ENCODE results near the gene RSU1. TPM values are rescaled to one million over a fixed set of nuclear protein-coding genes. Genes with fewer than 3 reads are reported as not detected.

The RSU1 gene
- total RNA-seq, 4 donors from 2014 or later = 41.4 to 58.7 (median 57.4) TPM

DNA sequence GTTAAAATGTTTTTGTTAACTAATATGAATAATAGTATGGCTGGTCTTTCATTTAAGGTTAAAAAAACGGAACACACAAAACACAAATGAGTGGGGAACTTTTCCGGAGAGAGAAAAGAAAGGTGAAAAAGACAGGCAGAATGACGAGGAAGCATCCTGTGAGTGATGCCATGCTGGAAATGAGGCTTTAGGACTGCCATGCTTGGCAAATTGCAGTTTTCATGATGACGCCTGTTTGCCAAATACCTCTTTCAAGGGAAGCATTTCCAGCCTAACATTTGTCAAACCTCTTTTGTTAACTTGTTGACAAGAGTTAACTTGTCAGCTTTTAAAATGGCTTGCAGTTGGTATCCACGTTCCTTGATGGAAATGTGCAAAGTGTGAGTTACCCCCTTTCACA, 127.5 kb downstream of the RSU1 start:
- Histone ChIP-seq H3K4me3 (no peak overlapping the region), H3K4me1 (no peaks in the 10 kb centered on the region), H3K36me3 (peaks cover 11% of the 10 kb centered on the region), H3K27ac (no peak overlapping the region), H3K9me3 (no peaks in the 10 kb centered on the region), H3K27me3 (no peaks in the 10 kb centered on the region)
- TF ChIP-seq POLR2A (IDR thresholded peaks at IDR 0.05) (no peak), EP300 (IDR thresholded peaks at IDR 0.05) (no peak), POLR2AphosphoS5 (IDR thresholded peaks at IDR 0.05) (no peak)
- TF ChIP-seq, protein P1, sequence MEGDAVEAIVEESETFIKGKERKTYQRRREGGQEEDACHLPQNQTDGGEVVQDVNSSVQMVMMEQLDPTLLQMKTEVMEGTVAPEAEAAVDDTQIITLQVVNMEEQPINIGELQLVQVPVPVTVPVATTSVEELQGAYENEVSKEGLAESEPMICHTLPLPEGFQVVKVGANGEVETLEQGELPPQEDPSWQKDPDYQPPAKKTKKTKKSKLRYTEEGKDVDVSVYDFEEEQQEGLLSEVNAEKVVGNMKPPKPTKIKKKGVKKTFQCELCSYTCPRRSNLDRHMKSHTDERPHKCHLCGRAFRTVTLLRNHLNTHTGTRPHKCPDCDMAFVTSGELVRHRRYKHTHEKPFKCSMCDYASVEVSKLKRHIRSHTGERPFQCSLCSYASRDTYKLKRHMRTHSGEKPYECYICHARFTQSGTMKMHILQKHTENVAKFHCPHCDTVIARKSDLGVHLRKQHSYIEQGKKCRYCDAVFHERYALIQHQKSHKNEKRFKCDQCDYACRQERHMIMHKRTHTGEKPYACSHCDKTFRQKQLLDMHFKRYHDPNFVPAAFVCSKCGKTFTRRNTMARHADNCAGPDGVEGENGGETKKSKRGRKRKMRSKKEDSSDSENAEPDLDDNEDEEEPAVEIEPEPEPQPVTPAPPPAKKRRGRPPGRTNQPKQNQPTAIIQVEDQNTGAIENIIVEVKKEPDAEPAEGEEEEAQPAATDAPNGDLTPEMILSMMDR (IDR thresholded peaks at IDR 0.05) = no peak
- WGBS = 80% methylated on average over 5 of the region's 5 CpGs
- no peak for DNase-seq (ENCODE audit: low spot score in 2 of 2)

DNA sequence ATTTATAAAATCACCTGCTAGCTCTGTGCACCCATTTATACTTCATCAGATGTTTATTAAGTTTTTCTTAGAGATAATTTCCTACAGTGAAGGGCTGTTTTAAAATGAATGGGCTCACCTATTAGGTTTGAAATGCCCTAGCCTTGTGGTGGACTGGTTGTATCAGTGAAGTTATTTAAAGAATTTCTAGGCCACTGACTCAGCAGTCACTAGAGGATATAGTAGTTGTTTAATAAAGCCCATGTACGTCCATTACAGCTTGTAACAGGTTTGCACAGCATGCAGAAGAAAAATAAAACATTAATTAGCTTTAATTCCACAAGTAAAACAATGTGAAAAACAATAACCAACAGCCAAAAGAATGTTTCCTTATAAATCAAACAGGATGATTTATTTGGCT, 128.0 kb downstream of the RSU1 start:
- H3K4me3 ChIP-seq = no peak overlapping the region
- no peak overlapping the region for H3K27ac ChIP-seq
- no peaks in the 10 kb centered on the region for H3K4me1 ChIP-seq
- H3K9me3 ChIP-seq = no peaks in the 10 kb centered on the region
- 80% methylated on average over 1 of the region's 1 CpG for whole genome bisulfite sequencing
- no peaks in the 10 kb centered on the region for H3K27me3 ChIP-seq
- no peak for DNase-seq (ENCODE audit: low spot score in 2 of 2)
- peaks cover 11% of the 10 kb centered on the region for H3K36me3 ChIP-seq
- TF ChIP-seq EP300 (IDR thresholded peaks at IDR 0.05) (no peak), POLR2A (IDR thresholded peaks at IDR 0.05) (no peak), POLR2AphosphoS5 (IDR thresholded peaks at IDR 0.05) (no peak)
- TF ChIP-seq, protein P1 (IDR thresholded peaks at IDR 0.05) = no peak

DNA sequence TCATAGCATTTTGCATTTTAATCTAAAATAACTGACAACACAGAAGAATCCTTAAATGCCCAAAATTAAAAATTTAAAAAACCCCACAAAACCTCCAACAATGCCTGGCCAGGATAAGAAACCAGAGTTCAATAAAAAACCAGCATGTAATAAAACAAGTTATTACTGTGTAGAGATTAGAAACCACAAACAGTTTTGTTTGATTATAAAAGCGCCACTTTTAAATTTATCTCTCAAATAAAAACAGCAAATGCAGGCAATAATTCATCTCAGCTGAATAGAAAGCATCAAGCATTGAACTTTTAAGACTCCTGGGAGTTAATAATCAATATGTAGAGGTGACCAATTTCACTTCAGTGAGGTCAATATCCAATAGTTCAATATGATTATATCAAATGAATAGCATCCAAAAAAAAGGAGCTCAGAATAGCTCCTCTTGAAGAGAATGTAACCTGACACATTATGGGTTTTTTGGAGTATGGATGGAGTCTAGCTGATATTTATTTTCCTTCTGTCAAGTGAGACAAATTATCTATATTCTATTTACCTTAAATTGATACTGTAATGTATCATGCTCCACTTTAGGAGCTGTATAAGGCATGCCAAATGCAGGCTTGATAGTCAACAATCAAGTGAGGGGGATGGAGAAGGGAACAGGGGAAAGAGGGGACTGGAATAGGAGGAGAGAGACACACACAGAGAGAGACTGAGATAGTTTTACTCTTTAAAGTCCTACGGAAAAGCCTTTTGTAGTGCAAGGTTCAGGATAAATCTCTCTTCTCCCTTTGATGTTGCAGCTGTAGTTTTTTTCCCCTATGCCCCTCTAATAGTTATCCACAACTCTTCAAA, 130.9 kb downstream of the RSU1 start:
- no peaks in the 10 kb centered on the region for H3K27me3 ChIP-seq
- no peak overlapping the region for H3K27ac ChIP-seq
- TF ChIP-seq POLR2A (IDR thresholded peaks at IDR 0.05) (no peak), EP300 (IDR thresholded peaks at IDR 0.05) (no peak), POLR2AphosphoS5 (IDR thresholded peaks at IDR 0.05) (no peak)
- TF ChIP-seq, protein P1 (IDR thresholded peaks at IDR 0.05) = no peak
- WGBS = 77% methylated on average over 2 of the region's 2 CpGs
- no peak overlapping the region for H3K4me3 ChIP-seq
- no peaks in the 10 kb centered on the region for H3K36me3 ChIP-seq
- H3K9me3 ChIP-seq = no peaks in the 10 kb centered on the region
- no peak for DNase-seq (ENCODE audit: low spot score in 2 of 2)
- no peaks in the 10 kb centered on the region for H3K4me1 ChIP-seq

DNA sequence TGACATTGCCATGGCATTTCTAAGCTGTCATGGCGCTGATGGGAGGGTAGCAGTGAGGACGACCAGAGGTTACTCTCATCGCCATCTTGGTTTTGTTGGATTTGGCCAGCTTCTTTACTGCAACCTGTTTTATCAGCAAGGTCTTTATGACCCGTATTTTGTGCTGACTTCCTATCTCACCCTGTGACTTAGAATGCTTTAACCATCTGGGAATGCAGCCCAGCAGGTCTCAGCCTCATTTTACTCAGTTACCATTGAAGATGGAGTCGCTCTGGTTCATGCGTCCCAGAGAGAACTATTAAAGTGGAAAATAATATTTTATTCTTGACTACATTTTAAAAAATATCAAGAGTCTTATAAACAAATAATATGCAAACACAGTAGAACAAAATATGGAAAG, 131.7 kb downstream of the RSU1 start:
- Histone ChIP-seq H3K4me1 (no peaks in the 10 kb centered on the region), H3K4me3 (no peak overlapping the region), H3K36me3 (no peaks in the 10 kb centered on the region), H3K27ac (no peak overlapping the region), H3K27me3 (no peaks in the 10 kb centered on the region), H3K9me3 (no peaks in the 10 kb centered on the region)
- 87% methylated on average over 6 of the region's 6 CpGs for WGBS
- TF ChIP-seq, protein P1 (IDR thresholded peaks at IDR 0.05) = no peak
- TF ChIP-seq POLR2AphosphoS5 (IDR thresholded peaks at IDR 0.05) (no peak), EP300 (IDR thresholded peaks at IDR 0.05) (no peak), POLR2A (IDR thresholded peaks at IDR 0.05) (no peak)
- no peak for DNase-seq (ENCODE audit: low spot score in 2 of 2)

DNA sequence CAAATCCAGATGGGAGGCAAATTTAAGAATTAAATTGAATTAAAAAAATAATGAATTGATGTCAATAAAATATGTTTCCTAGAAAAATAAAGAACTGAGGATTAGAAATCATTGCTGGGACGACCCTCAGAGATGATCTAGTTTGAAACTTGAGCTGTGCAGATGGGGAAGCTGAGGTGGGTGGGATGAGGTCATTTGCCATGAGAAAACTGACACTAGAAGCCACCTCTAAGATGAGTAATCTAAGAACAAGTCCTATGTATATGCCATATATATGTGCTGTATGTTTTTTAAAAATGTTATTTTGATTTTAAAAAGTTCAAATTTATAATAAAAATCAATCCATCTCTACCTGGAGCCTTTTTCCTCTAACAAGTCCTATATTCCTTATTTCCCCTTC, 135.7 kb downstream of the RSU1 start:
- no peak for DNase-seq (ENCODE audit: low spot score in 2 of 2)
- Histone ChIP-seq H3K27ac (no peak overlapping the region), H3K36me3 (no peaks in the 10 kb centered on the region), H3K27me3 (no peaks in the 10 kb centered on the region), H3K4me1 (no peaks in the 10 kb centered on the region), H3K4me3 (no peak overlapping the region), H3K9me3 (no peaks in the 10 kb centered on the region)
- TF ChIP-seq EP300 (IDR thresholded peaks at IDR 0.05) = no peak
- WGBS = 70% methylated on average over 1 of the region's 1 CpG

All from suprapubic skin (tissue), 4 donors.